WTC11 (cell line): Measurements from ENCODE around the gene MYO1A. TPM values are rescaled to one million over a fixed set of nuclear protein-coding genes. Genes with fewer than 3 reads are reported as not detected.

Experiments used
- ATAC-seq: fragments of 200-7000 bp; cut with Tn5 transposase; 2 replicates; pipeline ENCODE4 v1.10.0; 2021; ENCODE audit warnings: mild to moderate bottlenecking, moderate library complexity
- CTCF ChIA-PET: fragments of 300-600 bp; sonication (Branson Sonifier 250); formaldehyde crosslinking; loops from one replicate; lab custom pipeline; 2021; ENCODE audit warnings: antibody characterized with exemption; lab: Charles Lee
- POLR2A ChIA-PET: fragments of 350-600 bp; sonication (Branson Sonifier 250); formaldehyde crosslinking; loops from one replicate; lab custom pipeline; 2021; ENCODE audit warnings: antibody characterized with exemption; lab: Charles Lee
- DNase-seq: peaks from one replicate; pipeline ENCODE4 v3.0.0; 2021; ENCODE audit warnings: low spot score
- H3K27ac Mint-ChIP-seq: 2 replicates; pipeline ENCODE4 v1.8.0; 2021; ENCODE audit warnings: mixed read lengths
- H3K27me3 Mint-ChIP-seq: 2 replicates; pipeline ENCODE4 v1.8.0; 2021; ENCODE audit warnings: low read depth, mild to moderate bottlenecking, moderate library complexity, mixed read lengths
- H3K36me3 Mint-ChIP-seq: 2 replicates; pipeline ENCODE4 v1.8.0; 2021; ENCODE audit warnings: mixed read lengths
- H3K4me1 Mint-ChIP-seq: 2 replicates; pipeline ENCODE4 v1.8.0; 2022; ENCODE audit warnings: mixed read lengths
- H3K4me3 Mint-ChIP-seq: 2 replicates; pipeline ENCODE4 v1.8.0; 2021; ENCODE audit warnings: mild to moderate bottlenecking, moderate library complexity, mixed read lengths
- H3K9me3 Mint-ChIP-seq: 2 replicates; pipeline ENCODE4 v1.8.0; 2021; ENCODE audit warnings: mixed read lengths
- GABPB1 ChIP-seq: sonication (generic); formaldehyde crosslinking; IDR thresholded peaks from 2 replicates; pipeline ENCODE4 v1.8.1; 2023; ENCODE audit warnings: mild to moderate bottlenecking, missing genetic modification reagents
- HMGXB4 ChIP-seq: sonication (generic); formaldehyde crosslinking; IDR thresholded peaks from 2 replicates; pipeline ENCODE4 v1.8.1; 2023; ENCODE audit warnings: mild to moderate bottlenecking, moderate library complexity, missing genetic modification reagents
- NFE2L1 ChIP-seq: sonication (generic); formaldehyde crosslinking; IDR thresholded peaks from 2 replicates; pipeline ENCODE4 v1.8.1; 2023; ENCODE audit warnings: missing genetic modification reagents
- NFYB ChIP-seq: sonication (generic); formaldehyde crosslinking; conservative IDR thresholded peaks from 2 replicates; pipeline ENCODE4 v1.8.0; 2022; ENCODE audit warnings: low read depth, missing genetic modification reagents
- PRDM15 ChIP-seq: sonication (generic); formaldehyde crosslinking; IDR thresholded peaks from 2 replicates; pipeline ENCODE4 v1.8.0; 2022; ENCODE audit warnings: missing genetic modification reagents
- SMAD4 ChIP-seq: sonication (generic); formaldehyde crosslinking; IDR thresholded peaks from 2 replicates; pipeline ENCODE4 v1.8.0; 2022; ENCODE audit warnings: mild to moderate bottlenecking, missing genetic modification reagents
- SP1 ChIP-seq: sonication (generic); formaldehyde crosslinking; conservative IDR thresholded peaks from 2 replicates; pipeline ENCODE4 v1.8.1; 2022; ENCODE audit warnings: missing genetic modification reagents
- ZMAT4 ChIP-seq: fragments of 250-450 bp; sonication (Bioruptor Pico); IDR thresholded peaks from 2 replicates; pipeline ENCODE4 v1.9.0; 2021; ENCODE audit warnings: mild to moderate bottlenecking
- ZNF121 ChIP-seq: sonication (generic); formaldehyde crosslinking; IDR thresholded peaks from 2 replicates; pipeline ENCODE4 v1.8.0; 2023; ENCODE audit warnings: missing genetic modification reagents
- ZNF232 ChIP-seq: sonication (generic); formaldehyde crosslinking; IDR thresholded peaks from 2 replicates; pipeline ENCODE4 v1.8.0; 2022; ENCODE audit warnings: mild to moderate bottlenecking, missing genetic modification reagents
- ZNF263 ChIP-seq: sonication (generic); formaldehyde crosslinking; IDR thresholded peaks from 2 replicates; pipeline ENCODE4 v1.8.1; 2022; ENCODE audit warnings: low read depth, mild to moderate bottlenecking, moderate library complexity, missing genetic modification reagents
- ZNF281 ChIP-seq: sonication (generic); formaldehyde crosslinking; IDR thresholded peaks from 2 replicates; pipeline ENCODE4 v1.8.0; 2023; ENCODE audit warnings: mild to moderate bottlenecking, missing genetic modification reagents
- total RNA-seq: library from RNA; stranded (reverse); gene quantifications from 3 replicates; pipeline ENCODE4 v1.2.3, GENCODE V29; 2021
- TF ChIP-seq, protein P1 (sequence below): sonication (generic); formaldehyde crosslinking; IDR thresholded peaks from 2 replicates; pipeline ENCODE4 v1.8.1; 2023; ENCODE audit warnings: mild to moderate bottlenecking, missing genetic modification reagents, moderate library complexity
- TF ChIP-seq, protein P2 (sequence below): sonication (generic); formaldehyde crosslinking; IDR thresholded peaks from 2 replicates; pipeline ENCODE4 v1.8.0; 2023; ENCODE audit warnings: missing genetic modification reagents, mild to moderate bottlenecking, borderline replicate concordance

Gene MYO1A
- total RNA-seq, 1 experiment from 2014 or later, result 0.87 TPM

GRCh38 chr12:57040750-57041149, 9.2 kb downstream of the MYO1A start (continued):
- TF ChIP-seq NFYB (no peak), PRDM15 (CRISPR knock-in tag) (no peak), ZMAT4 (no peak), ZNF281 (CRISPR knock-in tag) (no peak), NFE2L1 (CRISPR knock-in tag) (no peak), SP1 (CRISPR knock-in tag) (no peak)
- TF ChIP-seq, protein P1, sequence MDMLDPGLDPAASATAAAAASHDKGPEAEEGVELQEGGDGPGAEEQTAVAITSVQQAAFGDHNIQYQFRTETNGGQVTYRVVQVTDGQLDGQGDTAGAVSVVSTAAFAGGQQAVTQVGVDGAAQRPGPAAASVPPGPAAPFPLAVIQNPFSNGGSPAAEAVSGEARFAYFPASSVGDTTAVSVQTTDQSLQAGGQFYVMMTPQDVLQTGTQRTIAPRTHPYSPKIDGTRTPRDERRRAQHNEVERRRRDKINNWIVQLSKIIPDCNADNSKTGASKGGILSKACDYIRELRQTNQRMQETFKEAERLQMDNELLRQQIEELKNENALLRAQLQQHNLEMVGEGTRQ (CRISPR knock-in tag), result no peak
- TF ChIP-seq, protein P2, sequence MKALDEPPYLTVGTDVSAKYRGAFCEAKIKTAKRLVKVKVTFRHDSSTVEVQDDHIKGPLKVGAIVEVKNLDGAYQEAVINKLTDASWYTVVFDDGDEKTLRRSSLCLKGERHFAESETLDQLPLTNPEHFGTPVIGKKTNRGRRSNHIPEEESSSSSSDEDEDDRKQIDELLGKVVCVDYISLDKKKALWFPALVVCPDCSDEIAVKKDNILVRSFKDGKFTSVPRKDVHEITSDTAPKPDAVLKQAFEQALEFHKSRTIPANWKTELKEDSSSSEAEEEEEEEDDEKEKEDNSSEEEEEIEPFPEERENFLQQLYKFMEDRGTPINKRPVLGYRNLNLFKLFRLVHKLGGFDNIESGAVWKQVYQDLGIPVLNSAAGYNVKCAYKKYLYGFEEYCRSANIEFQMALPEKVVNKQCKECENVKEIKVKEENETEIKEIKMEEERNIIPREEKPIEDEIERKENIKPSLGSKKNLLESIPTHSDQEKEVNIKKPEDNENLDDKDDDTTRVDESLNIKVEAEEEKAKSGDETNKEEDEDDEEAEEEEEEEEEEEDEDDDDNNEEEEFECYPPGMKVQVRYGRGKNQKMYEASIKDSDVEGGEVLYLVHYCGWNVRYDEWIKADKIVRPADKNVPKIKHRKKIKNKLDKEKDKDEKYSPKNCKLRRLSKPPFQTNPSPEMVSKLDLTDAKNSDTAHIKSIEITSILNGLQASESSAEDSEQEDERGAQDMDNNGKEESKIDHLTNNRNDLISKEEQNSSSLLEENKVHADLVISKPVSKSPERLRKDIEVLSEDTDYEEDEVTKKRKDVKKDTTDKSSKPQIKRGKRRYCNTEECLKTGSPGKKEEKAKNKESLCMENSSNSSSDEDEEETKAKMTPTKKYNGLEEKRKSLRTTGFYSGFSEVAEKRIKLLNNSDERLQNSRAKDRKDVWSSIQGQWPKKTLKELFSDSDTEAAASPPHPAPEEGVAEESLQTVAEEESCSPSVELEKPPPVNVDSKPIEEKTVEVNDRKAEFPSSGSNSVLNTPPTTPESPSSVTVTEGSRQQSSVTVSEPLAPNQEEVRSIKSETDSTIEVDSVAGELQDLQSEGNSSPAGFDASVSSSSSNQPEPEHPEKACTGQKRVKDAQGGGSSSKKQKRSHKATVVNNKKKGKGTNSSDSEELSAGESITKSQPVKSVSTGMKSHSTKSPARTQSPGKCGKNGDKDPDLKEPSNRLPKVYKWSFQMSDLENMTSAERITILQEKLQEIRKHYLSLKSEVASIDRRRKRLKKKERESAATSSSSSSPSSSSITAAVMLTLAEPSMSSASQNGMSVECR (CRISPR knock-in tag), result no peak

- no peak overlapping the region for H3K27ac Mint-ChIP-seq
- H3K4me1 Mint-ChIP-seq, result peaks cover 8% of the 10 kb centered on the region
- DNase-seq (no peak), ATAC-seq (no peak)
- TF ChIP-seq ZNF263 (CRISPR knock-in tag) (no peak), ZNF232 (CRISPR knock-in tag) (no peak), HMGXB4 (CRISPR knock-in tag) (no peak), GABPB1 (CRISPR knock-in tag) (no peak), ZNF121 (CRISPR knock-in tag) (no peak), SMAD4 (CRISPR knock-in tag) (no peak)
- no peaks in the 10 kb centered on the region for H3K9me3 Mint-ChIP-seq
- CTCF ChIA-PET, result interaction anchor here (1.0 to 1.4 kb wide), 5 partner anchors 9 to 136 kb away, joined by 3 to 6 read pairs (median 3); no protein-coding TSS in a partner anchor
- POLR2A ChIA-PET, result no interaction called here
- no peak overlapping the region for H3K4me3 Mint-ChIP-seq
- peaks cover 10% of the 10 kb centered on the region; the same call in 1 of the 2 replicates for H3K27me3 Mint-ChIP-seq
- H3K36me3 Mint-ChIP-seq, result no peaks in the 10 kb centered on the region
Measured at GRCh38 chr12:57040211-57040610, 9.7 kb downstream of the MYO1A start.
